Mucosa of gallbladder (tissue), 1 donor: ENCODE results near the gene PPP1R37. TPM values are rescaled to one million over a fixed set of nuclear protein-coding genes. Genes with fewer than 3 reads are reported as not detected.
A peak's percentile ranks its signal among the peaks of the same experiment; 100 is the strongest.

Source experiments
- DNase-seq: peaks from one replicate; pipeline ENCODE4 v3.0.0-alpha.2; 2020; ENCODE audit warnings: low spot score
- total RNA-seq: library from RNA; stranded (reverse); gene quantifications from one replicate; pipeline ENCODE4 v1.2.1, GENCODE V29; 2021
- donor health status: DM: no; HTN: no; CAD: no.

The PPP1R37 gene
- total RNA-seq, 1 donor from 2014 or later = 83.4 TPM

- no peak for DNase-seq
These were observed 21.4 kb upstream of the PPP1R37 start for GRCh38 chr19:45071545-45071938.

DNA sequence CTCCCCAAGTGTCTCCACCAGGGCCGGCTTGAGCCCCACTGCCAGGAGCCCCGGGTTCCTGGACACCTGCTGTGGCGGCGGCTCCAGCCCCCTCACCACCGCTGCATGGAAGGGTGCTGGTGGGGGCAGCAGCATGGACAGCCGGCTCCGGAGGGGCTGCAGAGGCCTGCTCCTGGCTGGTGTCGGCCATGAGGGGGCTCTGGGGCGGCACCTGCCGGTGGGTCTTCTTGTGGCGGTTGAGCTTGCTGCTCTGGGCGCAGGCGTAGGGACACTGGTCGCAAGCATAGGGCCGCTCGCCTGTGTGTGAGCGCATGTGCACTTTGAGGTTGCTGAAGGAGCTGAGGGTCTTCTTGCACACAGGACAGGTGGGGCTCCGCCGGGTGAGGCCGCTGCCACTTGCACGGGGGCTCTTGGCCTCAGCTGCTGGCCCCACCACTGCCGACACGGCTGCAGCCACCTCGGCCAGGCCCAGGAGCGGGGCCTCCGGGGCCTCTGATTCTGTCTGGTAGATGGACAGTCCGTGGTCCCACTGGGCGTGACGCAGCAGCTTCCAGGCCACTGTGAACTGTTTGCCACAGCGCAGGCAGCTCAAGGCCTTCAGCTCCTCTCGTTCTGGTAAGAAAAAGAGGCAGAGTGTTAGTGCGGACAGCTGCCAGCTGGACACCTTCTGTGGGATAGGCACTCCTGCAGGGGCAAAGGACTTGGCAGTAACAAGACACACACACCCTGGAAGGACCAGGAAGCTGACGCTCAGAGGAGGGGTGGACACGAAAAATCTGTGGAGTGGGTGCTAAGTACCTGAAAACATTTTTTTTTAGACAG, 20.8 kb upstream of the PPP1R37 start:
- DNase-seq = no peak

DNA sequence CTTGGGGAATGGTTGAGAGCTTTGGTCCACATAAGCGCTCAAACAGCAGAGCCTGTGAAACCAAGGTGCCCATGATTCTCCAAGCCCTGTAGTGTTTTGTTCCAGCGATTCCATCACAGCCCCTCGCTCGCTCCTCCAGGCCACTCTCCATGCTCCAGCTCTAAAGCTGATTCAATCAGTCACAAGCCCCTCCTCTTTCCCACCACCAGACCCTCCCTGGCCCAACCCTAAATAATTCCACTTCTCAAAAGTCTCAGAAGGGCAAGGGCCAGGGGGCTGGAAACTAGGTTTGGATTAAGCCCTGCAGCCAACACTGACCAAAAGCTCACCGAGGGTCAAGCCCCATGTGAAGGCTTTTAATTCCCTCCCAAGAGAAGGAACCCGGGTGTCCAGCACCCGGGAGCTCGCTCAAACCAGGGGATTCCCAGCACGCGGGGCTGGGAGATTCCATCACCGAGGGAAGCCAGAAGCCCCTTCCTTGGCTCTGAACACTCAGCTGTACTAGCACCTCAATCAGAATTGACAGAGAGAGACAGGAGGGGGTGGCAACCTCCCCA, 18.2 kb upstream of the PPP1R37 start:
- no peak for DNase-seq

DNA sequence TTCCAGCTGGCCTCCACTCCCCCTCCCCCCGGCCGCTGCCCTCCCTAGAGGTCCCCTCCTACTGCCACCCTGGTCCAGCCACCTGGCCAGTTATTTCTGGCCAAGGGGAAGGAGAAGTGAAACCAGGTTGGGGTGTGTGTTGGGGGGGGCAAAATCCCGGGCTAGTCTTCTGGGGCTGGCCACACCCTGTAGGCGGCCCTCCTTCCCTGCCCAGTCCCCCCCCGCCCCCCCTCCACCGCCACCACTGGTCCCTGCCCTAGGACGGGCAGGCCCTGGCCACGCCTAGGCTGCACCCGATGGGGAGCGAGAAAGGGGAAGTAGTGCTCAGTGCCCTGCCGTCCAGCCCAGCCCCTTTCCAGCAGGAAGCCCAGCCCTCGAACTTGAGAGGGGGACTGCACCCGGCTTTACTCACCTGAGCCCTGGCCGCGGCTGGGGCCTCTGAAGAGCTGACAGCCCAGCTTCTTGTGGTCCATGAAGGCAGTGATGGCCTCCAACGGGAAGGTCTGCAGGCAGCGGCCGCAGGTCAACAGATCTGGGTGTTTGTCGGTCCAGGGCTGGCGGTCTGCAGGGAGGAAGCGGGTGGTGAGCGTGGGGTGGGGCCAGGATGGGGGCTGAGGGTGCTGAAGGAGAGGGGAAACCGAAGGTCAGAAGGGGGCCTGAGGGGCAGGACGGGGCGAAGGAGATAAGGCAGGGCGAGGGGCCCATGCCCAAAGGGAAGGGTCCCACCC, 17.5 kb upstream of the PPP1R37 start:
- peak; percentile 70 for DNase-seq

DNA sequence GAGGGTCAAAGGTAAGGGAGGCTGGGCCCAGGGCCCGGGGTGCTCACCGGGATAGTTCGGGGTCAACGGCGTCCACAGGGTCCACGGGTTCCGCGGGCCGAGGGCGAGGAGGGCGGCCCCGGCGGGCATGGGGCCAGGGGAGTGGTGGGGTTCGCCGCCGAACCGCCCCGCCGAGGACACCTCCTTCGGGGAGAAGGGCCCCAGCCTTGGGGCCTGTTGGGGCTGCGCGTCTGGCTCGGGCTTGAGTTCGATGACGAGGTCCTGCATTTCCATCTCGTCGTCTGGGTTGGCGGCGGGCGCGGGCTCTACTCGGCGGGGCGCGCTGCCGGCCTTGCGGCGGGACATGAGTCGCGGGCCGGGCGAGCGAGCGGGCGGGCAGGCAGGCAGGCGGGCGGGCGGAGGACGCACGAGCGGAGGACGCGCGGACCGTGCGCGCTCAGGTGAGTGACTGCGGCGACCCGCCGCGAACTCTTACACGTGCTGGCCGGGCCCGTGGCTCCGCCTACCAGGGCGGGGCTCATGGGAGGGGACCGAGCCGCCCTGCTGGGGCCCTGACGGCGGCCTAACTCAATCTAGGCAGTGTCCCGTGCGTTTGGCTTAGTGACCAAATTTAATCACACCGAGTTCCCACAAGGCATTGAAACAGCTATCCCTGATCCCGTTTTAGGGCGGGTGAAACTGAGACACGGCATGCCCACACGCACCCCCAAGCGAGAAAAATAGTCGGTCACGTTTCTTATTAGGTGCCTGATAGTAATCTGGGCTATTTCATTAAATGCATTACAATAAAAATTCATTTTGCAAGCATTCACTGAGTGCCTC, 16.7 kb upstream of the PPP1R37 start, which contains the start of gene ZNF296:
TSS of gene ZNF296 (minus strand) at position 450 of the 822 bp plus-strand sequence. CDS start at position 345, 105 bp downstream.
- DNase-seq = peak; percentile 60

GRCh38 chr19:45076851-45077730, 15.9 kb upstream of the PPP1R37 start:
- no peak for DNase-seq

- DNase-seq = no peak
These were observed 14.5 kb upstream of the PPP1R37 start for GRCh38 chr19:45078390-45079062.

DNA sequence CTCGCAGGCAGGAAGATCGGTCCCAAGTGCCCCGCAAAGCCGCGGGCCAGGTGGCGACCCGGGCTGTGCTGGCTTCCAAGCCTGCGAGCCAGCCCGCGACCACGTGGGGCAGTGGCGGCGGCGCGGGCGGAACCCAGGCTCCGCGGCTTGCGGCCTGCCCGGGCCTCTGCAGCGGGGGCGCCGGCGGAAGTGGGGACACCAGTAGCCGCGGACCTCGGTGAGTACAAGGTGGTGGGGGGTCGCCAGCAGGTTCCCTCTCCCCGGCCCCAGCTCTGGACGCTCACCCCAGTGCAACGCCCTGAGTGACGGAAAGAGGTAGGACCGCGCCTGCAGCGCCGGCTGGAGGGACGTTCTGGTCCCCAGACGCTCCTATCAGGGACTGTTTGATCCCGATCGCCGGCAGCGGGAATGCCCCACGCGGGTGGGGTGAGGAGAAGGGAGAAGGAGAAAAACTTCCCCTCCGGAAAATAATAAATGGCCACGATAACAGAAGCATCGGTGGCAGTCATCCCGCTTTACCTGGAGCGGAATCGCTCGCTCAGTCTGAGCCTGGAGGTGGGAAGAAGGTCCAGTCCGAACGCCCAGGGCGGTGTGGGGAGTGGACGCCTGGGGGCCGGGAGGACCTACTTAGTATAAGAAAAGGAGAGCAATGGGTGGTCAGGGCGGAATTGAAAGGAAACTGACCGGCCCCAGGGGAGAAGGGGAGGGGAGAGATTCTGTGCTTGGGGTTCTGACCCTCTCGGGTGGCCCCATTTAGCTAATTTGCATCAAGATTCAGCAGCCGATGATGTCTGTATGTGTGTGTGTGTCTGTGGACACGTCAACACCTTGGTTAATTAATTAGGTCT, 13.7 kb upstream of the PPP1R37 start, which contains the start of gene GEMIN7:
TSS of gene GEMIN7 (plus strand) at position 198 of the 848 bp plus-strand sequence. CDS start 10,855 bp downstream, outside the sequence.
- peak; percentile 65 for DNase-seq

GRCh38 chr19:45079911-45080370, 13.0 kb upstream of the PPP1R37 start:
- no peak for DNase-seq

DNA sequence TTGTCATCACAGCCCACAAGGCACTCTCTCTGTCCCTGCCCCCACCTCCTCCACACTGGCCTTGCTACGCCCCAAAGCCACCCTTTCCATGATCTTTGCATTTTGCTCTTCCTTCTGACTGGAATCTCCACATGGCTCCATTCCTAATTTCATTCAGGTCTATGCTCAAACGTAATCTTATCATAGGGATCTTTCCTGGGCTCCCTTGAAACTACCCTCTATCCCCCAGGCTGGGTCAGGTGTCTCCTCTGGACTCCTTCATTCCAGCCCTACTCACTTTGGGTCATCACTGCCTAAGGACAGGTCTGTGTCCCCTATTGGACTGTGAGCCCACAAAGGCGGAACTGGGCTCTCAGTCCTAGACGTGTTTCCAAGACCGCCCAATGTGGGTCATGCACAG, 10.8 kb upstream of the PPP1R37 start:
- DNase-seq = no peak

GRCh38 chr19:45086480-45086879, 6.5 kb upstream of the PPP1R37 start:
- DNase-seq = no peak

DNA sequence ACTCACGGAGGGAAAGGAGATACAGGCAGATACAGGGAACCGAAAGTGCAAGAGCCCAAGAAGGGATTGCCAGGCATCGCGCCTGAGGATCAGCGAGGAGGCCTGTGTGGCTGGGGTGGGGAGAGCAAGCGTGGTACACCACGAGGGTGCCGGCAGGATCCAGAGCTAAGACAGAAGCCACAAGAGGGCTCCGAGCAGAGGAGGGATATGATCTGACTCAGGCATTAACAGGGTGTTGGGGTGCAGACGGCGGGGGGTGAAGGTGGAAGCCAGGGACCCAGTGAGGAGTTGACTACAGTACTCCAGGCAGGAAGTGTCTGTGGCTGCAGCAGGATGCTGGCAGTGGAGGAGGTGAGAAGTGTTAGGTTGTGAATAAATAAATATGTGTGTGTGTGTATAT, 5.4 kb upstream of the PPP1R37 start:
- no peak for DNase-seq

GRCh38 chr19:45090034-45090433, 2.9 kb upstream of the PPP1R37 start:
- no peak for DNase-seq

GRCh38 chr19:45090606-45091005, 2.4 kb upstream of the PPP1R37 start:
- DNase-seq = no peak

- DNase-seq = peak; percentile 99
These were observed 1.7 kb upstream of the PPP1R37 start for GRCh38 chr19:45091031-45091923.

GRCh38 chr19:45094137-45094536, 1.2 kb downstream of the PPP1R37 start:
- no peak for DNase-seq

DNA sequence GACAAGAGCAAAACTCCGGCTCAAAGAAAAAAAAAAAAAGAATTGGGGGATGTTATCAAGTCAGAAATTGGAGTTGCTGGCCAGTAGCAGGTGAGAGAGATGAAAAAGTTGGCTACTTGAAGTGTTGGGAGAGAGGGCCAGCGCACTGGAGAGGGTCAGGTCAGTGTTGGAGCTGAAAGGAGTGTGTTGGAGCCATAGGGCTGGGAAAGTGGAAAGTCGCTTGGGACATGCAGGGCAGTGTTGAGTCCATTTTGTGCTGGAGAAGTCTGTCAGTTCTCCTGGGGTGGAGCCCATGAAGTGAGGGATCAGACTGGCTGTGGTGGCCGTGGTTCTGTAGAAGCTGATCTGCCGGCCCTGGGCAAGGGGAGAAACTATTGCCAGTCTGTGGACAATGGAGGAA, 1.7 kb downstream of the PPP1R37 start:
- DNase-seq = no peak
